GM21528 (cell line): ENCODE data around the gene LIMK2.
"Not testable (repeated sequence)": the region's sequence is repeated elsewhere in the genome, so short reads cannot be mapped to it uniquely, and the experiment has no call there.

Experiments used
- ATAC-seq: cut with Tn5 transposase; IDR thresholded peaks from one replicate; pipeline ENCODE4 v1.9.1; 2021; ENCODE audit warnings: mild to moderate bottlenecking, moderate library complexity; ENCODE audit not compliant: unreplicated experiment, low FRiP score

Gene LIMK2

DNA sequence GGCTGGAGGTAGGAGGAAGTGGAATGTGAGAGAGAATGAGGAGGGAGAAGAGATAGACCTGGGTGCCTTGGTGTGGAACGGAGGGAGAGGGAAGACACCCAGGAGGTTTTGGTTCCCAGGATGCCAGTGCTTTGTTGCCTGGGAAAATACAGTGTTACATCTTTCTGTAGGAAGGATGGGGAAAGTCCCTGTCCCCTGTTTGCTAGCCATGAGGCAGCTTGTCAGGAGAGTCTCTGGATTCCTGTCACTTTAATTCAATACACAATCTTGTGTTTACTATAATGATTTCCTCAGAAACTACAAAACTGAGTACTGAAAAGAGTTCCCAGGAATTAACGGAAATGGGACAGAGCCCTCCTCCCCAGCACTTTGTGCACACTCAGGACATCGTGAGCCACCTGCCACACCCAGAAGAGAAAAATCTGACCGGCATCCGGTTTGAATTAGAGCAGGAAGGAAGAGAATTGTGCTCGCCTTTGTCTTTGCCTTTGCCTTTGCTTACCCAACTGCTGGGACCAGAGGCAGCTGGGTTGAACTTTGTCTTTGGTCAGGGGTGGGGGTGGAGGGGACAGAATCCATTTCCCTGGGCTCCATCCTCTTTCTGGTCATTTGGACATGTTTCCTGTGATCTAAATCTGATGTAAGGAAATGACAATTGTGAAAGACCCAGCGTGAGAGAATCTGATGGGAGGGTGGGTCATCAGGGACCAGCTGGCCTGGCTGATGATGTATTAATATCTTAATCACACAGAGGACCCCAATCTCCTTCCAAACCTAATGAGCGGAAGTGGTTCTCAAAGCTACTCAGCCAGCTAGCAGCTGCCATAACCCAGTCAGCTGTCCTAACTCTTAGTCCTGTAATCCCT, 1.3 kb upstream of the LIMK2 start:
- ATAC-seq: no peak

DNA sequence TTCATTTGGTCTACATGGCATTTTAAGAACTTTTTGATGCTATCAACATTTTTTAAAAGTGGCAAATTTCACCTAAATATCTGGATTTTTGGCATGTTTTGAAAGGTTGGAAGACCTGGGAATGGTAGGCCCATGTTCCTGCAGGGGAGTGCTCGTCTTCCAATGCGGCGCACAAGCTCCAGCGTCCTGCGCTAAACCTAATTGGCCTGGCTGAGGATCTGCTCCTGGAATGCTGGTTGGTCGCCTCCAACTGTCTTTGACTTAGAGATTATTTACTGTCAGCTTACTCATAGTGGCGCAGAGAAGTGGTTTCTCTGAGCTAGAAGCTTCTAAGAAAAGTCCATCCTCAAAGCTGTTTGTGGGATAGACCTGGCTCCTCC, 626 bp upstream of the LIMK2 start:
- no peak for ATAC-seq

DNA sequence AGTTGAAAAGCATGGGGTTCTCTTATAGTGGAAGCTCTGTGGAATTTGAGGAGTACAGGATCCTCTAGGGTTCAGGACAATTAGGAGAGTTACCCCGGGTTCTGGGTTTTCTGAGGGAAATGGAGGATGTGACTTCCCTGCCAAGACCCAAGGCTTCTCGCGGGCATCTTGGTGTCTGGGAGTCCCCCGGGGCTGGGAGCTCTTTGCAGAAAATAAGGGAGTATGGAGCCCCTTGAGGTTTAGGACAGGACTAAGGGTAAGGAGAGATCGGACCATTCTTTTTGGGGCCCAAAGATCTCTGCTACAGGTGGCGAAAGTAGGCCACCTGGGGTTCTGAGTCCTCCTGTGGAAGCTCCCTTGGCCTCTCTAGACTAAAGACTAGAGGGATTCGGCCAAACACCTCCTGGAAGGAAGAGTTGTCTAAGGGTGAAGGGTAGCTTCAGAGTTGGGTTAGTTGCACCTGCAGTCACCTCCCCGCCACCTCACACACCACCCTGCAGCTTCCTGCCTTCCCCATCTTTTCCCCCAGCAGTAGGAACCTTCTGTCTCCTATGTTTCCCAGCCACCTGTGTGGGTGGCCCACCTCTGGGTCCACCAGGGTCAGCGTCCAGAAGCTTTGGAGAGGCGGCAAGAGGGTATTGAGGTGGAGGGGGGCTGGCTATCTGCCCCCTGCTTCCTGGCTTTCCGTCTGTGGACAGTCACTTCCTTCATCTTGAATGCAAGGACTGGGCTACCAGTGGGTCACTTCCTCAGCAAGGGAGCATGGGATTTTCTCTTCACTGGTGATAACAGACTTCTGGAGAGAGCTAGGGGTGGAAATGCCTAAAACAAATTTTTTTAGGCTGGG, 908 bp downstream of the LIMK2 start:
- no peak for ATAC-seq

DNA sequence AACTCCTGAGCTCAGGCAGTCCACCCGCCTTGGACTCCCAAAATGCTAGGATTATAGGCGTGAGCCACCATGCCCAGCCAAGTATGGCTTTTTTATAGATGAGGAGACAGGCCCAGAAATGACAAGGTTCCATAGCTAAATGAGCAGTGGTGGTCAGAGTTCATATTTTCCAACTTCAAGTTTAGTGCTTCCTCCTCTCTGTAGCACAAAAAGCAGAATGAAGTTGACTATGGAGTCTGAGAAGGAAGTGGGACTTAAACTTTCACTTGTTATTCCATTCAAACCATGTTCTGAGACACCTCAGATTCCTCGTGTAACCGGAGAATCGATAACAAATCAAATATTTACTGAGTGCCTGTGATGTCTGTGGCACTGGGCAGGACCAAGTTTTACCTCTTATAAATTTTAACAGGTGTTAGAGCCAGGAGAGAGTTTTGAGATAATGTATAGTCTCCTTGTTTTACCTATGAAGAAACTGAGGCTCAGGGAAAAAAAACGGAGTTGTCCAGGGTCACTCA, 3.0 kb downstream of the LIMK2 start:
- ATAC-seq: no peak

DNA sequence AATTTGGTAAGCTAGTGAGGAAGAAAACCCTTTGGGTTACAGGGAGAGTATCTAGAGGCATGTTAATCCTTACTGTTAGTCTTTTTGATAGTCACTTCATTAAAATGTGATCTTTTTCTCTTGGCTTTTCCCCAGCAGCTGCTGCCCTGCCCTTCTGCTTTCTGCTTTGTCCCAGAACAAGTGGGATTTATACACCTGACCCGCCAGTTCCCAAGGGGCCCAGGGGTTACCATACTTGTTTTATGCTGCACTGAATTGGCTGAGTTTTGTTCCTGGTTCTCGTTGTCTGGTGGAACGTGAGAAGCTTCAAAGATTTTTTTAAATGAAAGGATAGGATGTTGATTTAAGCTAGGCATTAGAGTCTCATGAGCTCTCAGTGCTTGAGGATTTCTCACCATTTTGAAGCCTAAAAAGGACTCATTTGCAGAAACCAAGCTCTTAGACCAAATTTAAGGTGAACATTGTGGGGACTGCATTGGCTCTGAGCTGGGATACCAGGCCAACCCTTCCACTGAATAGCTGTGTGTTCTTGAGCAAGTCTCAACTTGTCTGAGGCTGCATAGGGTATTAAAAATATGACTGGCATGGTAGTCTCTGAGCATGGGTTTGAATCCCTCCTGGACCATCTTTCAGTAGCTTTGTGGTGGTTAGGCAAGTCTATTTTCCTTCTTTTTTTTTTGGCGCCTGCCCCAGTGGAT, 6.6 kb downstream of the LIMK2 start:
- no peak for ATAC-seq

DNA sequence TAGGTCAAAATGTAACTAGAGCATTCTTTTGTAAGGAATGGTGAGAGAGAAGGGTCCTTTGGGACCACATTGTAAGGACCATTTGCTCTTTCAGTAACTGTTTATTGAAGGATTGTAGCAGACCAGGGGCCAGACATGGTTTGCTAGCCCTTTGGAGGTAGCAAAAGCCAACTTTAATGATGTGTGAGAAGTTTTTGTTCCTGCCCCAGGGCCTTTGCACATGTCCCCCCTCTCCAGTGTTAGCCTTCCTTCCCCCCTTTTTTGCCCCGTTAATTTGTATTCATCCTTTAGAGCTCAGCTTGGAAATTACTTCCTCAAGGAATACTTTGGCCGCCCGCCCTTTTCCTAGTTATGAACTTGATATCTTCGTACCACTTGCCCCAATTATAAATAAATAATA, 9.0 kb downstream of the LIMK2 start:
- ATAC-seq: no peak

DNA sequence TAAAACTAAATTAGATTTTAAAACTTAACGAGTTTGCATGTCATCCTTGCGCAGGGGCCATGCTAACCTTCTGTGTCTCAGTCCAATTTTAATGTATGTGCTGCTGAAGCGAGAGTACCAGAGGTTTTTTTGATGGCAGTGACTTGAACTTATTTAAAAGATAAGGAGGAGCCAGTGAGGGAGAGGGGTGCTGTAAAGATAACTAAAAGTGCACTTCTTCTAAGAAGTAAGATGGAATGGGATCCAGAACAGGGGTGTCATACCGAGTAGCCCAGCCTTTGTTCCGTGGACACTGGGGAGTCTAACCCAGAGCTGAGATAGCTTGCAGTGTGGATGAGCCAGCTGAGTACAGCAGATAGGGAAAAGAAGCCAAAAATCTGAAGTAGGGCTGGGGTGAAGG, 10.6 kb downstream of the LIMK2 start:
- ATAC-seq: no peak

DNA sequence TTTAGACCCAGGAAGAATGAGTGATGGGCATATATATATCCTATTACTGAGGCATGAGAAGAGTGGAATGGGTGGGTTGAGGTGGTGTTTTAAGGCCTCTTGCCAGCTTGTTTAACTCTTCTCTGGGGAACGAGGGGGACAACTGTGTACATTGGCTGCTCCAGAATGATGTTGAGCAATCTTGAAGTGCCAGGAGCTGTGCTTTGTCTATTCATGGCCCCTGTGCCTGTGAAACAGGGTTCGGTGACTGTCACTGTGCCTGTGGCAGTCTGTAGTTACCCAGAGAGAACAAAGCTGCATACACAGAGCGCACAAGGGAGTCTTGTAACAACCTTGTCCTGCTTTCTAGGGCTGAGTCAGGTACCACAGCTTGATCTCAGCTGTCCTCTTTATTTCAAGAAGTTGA, 11.7 kb downstream of the LIMK2 start:
- no peak for ATAC-seq

DNA sequence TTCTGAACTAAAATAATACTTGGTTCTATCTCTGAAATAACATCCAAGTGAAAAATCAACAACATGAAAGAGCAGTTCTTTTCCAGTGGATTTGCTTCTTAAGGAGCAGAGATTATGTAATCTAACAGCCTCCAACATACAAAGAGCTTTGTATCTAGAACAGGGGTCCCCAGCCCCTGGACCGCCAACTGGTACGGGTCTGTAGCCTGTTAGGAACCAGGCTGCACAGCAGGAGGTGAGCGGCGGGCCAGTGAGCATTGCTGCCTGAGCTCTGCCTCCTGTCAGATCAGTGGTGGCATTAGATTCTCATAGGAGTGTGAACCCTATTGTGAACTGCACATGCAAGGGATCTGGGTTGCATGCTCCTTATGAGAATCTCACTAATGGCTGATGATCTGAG, 12.6 kb downstream of the LIMK2 start:
- not testable (repeated sequence) for ATAC-seq

DNA sequence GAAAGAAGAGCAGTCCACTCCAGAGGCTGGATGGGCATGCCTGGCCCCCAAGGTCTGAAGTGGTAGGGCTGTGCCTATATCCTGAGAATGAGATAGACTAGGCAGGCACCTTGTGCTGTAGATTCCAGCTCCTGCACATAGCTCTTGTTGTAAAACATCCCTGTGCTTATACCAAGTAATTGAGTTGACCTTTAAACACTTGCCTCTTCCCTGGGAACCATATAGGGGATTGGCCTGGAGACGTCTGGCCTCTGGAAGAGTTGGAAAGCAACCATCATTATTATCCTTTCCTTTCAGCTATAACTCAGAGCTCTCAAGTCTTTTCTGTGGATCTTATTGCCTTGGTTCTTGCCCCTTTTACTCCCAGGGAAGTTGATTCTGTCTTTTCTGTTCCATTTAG, 15.1 kb downstream of the LIMK2 start:
- ATAC-seq: no peak

DNA sequence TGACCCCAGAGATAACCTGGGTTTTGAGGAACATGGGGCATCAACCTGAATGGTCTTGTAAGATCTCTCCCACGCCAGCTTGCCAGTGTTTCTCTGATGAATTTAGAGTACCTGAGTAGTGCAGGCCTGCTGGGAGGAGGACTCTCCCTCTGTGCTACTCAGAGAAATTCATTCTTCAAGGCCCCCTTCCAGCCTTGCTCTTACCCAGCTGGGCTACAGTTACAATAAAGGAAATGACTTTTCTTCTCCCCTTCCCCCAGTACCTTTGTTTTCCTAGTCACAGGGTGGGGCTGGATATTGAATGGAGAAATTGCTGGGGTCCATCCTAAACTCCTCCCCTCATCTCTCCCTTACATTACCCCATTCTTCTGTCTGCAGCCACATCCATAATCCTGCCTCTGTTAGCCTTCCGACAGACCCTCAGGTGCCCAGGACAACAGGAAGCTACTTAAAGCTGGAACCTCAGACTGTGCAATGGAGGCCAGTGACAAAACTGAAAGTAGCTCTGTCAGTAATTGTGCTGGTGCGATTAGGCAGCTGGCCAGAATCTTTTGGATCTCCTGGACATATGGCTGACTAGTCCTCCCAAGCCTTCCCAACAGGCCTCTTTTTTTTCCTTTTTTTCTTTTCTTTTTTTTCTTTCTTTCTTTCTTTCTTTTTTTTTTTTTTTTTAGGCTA, 17.4 kb downstream of the LIMK2 start:
- ATAC-seq: no peak

DNA sequence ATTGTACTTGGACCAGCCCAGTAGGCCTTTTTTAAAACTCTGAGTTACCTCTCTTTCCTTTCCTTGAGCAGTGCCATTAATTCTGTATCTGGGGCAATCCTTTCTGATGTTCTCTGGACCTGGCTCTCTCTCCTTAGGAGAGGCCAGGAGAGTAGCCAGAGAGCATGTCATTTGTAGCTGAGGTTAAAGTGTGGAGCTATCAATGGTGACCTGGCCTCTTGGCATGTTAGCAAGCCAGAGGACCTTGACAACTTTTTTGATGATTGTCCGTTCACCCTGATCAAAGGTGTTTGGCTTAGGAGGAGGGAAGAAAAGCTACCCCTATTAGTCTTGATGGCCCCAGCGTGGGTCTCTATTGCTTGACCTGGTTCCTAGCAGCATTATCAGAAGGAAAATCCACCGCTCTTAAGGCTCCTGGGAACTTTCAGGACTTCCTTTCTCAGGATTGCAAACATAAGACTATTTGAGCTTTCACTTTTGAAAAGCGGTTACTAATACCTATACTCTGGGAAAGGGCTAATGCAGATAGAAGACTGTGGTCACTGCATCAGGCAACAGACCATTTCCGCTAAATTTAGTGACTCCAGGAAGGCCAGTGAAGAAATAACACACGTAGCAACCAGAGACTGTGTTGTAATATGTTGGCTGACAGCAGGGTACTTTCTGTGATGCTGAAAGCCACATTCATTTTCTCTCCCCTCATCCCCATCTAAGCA, 18.2 kb downstream of the LIMK2 start:
- ATAC-seq: no peak

DNA sequence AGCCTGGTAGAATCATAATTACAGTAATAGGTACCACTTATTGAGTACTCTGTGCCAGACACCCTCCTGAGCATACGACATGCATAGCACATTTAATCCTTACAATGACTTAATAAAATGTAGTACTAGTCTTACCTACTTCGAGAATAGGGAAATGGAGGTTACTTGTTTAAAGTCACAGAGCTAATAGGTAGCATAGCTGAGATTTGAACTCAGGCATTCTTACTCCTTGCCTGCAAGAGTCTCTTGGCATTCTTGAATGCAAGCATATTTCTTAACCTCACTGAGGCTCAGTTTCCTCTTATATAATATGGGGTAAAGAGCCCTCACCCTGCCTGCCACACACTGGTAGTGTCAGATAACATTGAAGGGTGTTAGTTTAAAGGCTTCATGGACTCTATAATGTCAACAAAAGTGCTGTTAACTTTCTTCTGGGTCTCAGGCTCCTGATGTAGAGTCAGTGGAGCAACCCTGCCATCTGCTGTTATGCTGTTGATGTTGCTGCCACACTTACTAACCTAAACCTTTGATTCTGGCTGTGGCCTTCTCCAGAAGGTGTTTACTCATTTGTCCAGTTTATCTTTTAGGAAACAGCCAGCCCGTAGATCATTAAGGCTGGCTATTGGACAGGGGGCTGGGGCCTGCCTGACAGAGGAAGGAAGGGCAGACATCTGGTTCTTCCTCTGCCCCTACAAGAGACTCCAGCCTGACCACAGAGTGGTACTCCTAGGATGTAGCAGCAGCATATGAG, 18.9 kb downstream of the LIMK2 start:
- ATAC-seq: no peak

DNA sequence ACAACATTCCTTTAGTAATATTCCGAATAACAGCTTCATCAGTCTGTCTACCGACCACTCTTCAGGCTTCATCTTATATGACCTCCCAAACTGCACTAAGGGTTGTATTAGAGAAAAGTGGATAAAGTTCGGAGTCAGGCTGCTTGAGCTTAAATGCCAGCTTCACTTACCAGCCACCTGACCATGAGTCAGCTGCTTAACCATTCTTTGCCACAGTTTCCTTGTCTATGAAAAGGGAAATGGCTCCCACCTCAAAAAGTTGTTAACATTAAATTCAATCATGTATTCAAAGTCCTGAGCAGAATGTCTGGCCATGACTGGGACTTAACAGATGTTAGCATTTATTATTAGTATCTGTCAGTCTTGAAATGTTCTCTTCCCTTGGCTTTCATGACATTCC, 20.9 kb downstream of the LIMK2 start:
- no peak for ATAC-seq

DNA sequence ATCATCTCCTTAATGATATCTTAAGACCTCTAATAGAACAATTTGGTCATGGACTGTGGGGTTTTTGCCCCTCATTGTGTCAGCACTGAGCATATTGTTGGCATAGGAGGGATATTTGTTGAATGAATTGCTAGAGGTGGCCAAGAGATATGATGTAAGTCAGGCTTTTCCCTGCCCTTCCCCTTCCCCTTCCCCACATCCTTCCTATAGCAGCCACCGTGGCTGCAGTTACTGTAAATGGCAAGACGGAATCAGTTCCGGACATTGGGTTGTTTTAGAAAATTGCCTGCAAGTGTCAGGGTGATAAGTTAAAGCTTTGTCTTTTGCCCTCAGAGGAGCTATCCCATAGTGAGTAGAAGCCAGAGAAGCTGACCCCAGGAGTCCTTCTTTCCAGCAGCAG, 23.0 kb downstream of the LIMK2 start:
- no peak for ATAC-seq

DNA sequence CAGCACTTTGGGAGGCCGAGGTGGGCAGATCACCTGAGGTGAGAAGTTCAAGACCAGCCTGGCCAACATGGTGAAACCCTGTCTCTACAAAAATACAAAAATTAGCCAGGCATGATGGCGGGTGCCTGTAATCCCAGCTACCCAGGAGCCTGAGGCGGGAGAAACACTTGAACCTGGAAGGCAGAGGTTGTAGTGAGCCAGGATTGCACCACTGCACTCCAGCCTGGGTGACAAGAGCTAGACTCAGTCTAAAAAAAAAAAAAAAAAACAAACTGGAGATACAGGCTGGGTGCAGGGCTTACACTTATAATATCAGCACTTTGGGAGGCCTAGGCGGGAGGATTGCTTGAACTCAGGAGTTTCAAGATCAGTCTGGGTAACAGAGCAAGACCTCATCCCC, 23.9 kb downstream of the LIMK2 start:
- ATAC-seq: not testable (repeated sequence)

DNA sequence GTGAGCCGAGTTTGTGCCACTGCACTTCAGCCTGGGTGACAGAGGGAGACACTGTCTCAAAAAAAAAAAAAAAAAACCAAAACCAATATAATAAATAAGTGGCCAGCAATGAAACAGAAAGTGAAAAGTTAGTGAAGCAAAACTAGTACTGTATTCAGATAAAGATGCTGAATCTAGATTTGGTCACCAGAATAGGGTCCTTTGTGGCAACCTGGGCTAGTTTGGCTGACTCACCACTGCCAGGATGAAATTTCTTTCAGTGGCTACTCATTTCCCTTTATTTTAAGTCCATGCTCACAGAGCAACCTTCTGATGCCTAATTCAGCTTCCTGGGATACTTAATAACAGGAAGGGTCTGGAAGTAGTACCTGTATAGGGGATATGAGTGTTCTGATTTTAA, 26.0 kb downstream of the LIMK2 start:
- no peak for ATAC-seq

DNA sequence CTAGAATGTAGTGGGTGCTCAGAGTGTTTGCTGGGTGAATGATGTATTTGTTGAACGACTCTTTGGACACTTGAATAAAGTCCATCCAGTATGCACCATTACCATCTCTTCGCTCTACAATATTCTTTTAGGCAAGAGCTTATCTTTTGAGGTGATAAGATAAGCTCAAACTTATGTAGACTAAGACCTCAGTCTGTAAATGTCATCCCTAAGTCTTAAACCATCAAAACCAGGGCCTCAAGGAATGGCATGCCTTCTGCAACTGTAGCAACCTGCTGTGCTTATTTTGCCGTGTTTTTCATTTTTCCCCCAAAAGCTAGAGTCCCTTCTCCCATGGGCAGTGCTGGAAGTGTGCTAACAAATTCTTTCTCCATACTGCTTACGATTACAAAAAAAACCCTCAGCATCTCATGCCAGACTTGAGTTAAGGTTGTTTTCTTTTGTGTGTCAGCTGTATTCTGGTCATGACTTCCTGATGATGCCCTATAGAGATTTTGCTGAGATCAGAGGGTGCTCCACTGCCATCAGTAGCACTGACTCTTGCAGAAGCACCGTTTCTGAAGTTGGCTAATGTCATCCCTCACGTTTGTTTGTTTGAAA, 27.8 kb downstream of the LIMK2 start:
- ATAC-seq: no peak

DNA sequence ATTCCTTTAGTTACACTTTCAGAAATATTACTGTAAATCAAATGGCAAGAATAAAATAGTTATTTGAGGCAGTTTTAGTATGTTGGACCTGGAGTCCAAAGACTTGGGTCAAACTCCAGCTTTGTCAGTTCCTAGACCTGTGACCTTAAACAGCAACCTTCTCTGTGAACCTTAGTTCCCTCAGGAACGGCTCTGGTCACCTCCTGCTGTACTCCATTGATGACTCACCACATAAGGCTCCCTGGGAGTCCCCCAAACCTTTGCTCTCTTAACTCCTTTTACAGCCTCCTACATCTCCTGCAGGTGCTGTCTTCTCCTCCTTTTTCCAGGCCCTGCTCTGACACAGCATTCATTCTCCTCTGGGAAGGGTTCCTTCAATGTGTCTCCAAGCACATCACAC, 29.1 kb downstream of the LIMK2 start:
- no peak for ATAC-seq
